ENCODE measurements around the gene TRIM28.

- TF ChIP-seq SIN3A (IDR thresholded peaks at IDR 0.05; ENCODE audit: borderline replicate concordance, insufficient read depth, low read length) (no peak), POLR2AphosphoS5 (IDR thresholded peaks at IDR 0.05; ENCODE audit: low read depth, low read length) (no peak; the same call in 1 of the 2 replicates)
Measured at GRCh38 chr19:58553799-58554493, 10.1 kb downstream of the TRIM28 start.

Data from PFSK-1 (cell line).